C4-2B (cell line): Measurements from ENCODE around the gene CFAP45.

ENCODE experiments used
- CTCF ChIP-seq: fragments of 450-650 bp; conservative IDR thresholded peaks from 2 replicates; pipeline ENCODE4 v1.5.1; 2017; ENCODE audit warnings: mild to moderate bottlenecking
- ZFX ChIP-seq: fragments of 450-650 bp; IDR thresholded peaks from 2 replicates; pipeline ENCODE4 v1.6.1; 2017

GRCh38 chr1:159862031-159862430, 37.9 kb downstream of the CFAP45 start:
- no peak for TF ChIP-seq CTCF
- no peak for TF ChIP-seq ZFX
